ENCODE results near the gene SERTAD3. TPM values are rescaled to one million over a fixed set of nuclear protein-coding genes. Genes with fewer than 3 reads are reported as not detected.
A peak's percentile ranks its signal among the peaks of the same experiment; 100 is the strongest.

SERTAD3 gene
- total and polyA plus RNA-seq, 2 of the 8 experiments (the other 6 are each of a cell fraction or from before 2014, with no cell fraction given) = 15.1 to 32.1 TPM

- Histone ChIP-seq H4K8ac (ENCODE audit: extremely low read depth, insufficient read depth, low read length) (no peak overlapping the region; the same call in 1 of the 2 replicates), H3K4me1 (replicated peaks in 1 of 4; ENCODE audit: control insufficient read depth in 3 of 4, insufficient read depth in 4 of 4, low read length in 3 of 4) (peaks cover 4 to 7% (median 5%) of the 10 kb centered on the region in 4 experiments; a peak in 5 of 7 replicates), H2AFZ (ENCODE audit: low read length) (no peak overlapping the region; the same call in 1 of the 2 replicates), H3K23ac (ENCODE audit: insufficient read length) (no peak overlapping the region), H3K36me3 (ENCODE audit: control insufficient read depth in 2 of 4, insufficient read depth in 4 of 4, low read length in 3 of 4) (peaks cover 0 to 2% (median 0%) of the 10 kb centered on the region in 4 experiments; a peak in 2 of 8 replicates), H3K4me2 (ENCODE audit: insufficient read depth in 1 of 2, low read depth in 2 of 2, low read length in 2 of 2) (peak overlapping the region; percentile 54 to 74), H4K5ac (ENCODE audit: insufficient read length, low read depth, low read length) (peak overlapping the region; percentile 44), H2AK5ac (ENCODE audit: low read depth, low read length) (no peak overlapping the region), H2BK20ac (ENCODE audit: low read length) (no peak overlapping the region), H3K27me3 (replicated peaks in 1 of 4; ENCODE audit: control insufficient read depth in 3 of 4, extremely low read depth in 1 of 4, insufficient read depth in 3 of 4, low read length in 3 of 4) (no peaks in the 10 kb centered on the region; a peak in 1 of 7 replicates), H4K20me1 (replicated peaks in 1 of 2; ENCODE audit: control insufficient read depth in 1 of 2, insufficient read depth in 2 of 2, low read length in 2 of 2) (no peaks in the 10 kb centered on the region), H2BK120ac (replicated peaks; ENCODE audit: low read depth, low read length) (no peak overlapping the region), H3K9me3 (ENCODE audit: insufficient read depth in 2 of 2, low read depth in 1 of 2, low read length in 1 of 2) (no peaks in the 10 kb centered on the region), H2BK12ac (ENCODE audit: low read depth, low read length) (peak overlapping the region; percentile 44; the same call in 1 of the 2 replicates), H3K9ac (replicated peaks in 1 of 4; ENCODE audit: extremely low read depth in 1 of 4, low read depth in 3 of 4, low read length in 3 of 4) (peak overlapping the region in 2 of 4 experiments; percentile 48 to 49; a peak in 5 of 7 replicates), H3K4ac (replicated peaks; ENCODE audit: insufficient read length, low read depth, low read length) (no peak overlapping the region), H3K79me1 (ENCODE audit: low read depth, low read length) (no peaks in the 10 kb centered on the region; the same call in 1 of the 2 replicates), H3K27ac (ENCODE audit: low read depth, low read length) (peak overlapping the region; percentile 51; the same call in 1 of the 2 replicates), H2BK15ac (ENCODE audit: low read length) (no peak overlapping the region), H3K79me2 (ENCODE audit: control insufficient read depth in 1 of 2, insufficient read depth in 2 of 2, low read length in 2 of 2) (no peaks in the 10 kb centered on the region), H3K56ac (replicated peaks; ENCODE audit: insufficient read length, low read depth, low read length) (peak overlapping the region; percentile 72), H3K14ac (ENCODE audit: insufficient read length) (no peak overlapping the region), H2BK5ac (ENCODE audit: low read depth, low read length) (peak overlapping the region; percentile 56; the same call in 1 of the 2 replicates), H4K91ac (replicated peaks; ENCODE audit: insufficient read length, low read length) (peak overlapping the region; percentile 63), H3K23me2 (ENCODE audit: low read depth, low read length) (peaks cover 10% of the 10 kb centered on the region), H3K4me3 (ENCODE audit: extremely low read depth in 1 of 4, insufficient read depth in 2 of 4, low read depth in 3 of 4, low read length in 4 of 4) (peak overlapping the region; percentile 47 to 70 (median 57)), H3K18ac (ENCODE audit: extremely low read depth, low read length) (peak overlapping the region; percentile 93)
- ChIA-PET CTCF (ENCODE audit: partially characterized antibody) (interaction anchor here (0.6 to 4.4 kb wide), 35 partner anchors 8 to 281 kb away, joined by 3 to 41 read pairs (median 4); partner anchors contain the start of genes BLVRB, HIPK4, PRX and SERTAD3), POLR2A (ENCODE audit: partially characterized antibody) (interaction anchor here (0.5 to 3.3 kb wide), 19 partner anchors 9 to 149 kb away, joined by 3 to 18 read pairs (median 4); partner anchors contain the start of genes BLVRB and SERTAD3)
- DNase-seq (ENCODE audit: low read depth in 1 of 2, low spot score in 2 of 2) (peak in 1 of 2 experiments; percentile 96), FAIRE-seq (no peak)
- WGBS, 2 experiments (ENCODE audit: extremely low coverage in 1 of 2, insufficient coverage in 1 of 2, insufficient read length in 1 of 2, insufficient replicate concordance in 2 of 2, low coverage in 1 of 2, low lambda C conversion rate in 2 of 2, missing lambda C conversion rate in 1 of 2) = 6% methylated on average over 44 of the region's 56 CpGs; no CpG with 5 or more reads in 1 of the 2 experiments
- TF ChIP-seq CTBP2 (IDR thresholded peaks at IDR 0.05; ENCODE audit: borderline replicate concordance, insufficient read depth, insufficient read length, low read length) (no peak), ATF2 (IDR thresholded peaks at IDR 0.05; ENCODE audit: low read length) (no peak), POLR2AphosphoS5 (IDR thresholded peaks at IDR 0.05; ENCODE audit: low read depth, low read length) (peak; percentile 60), CTCF (IDR thresholded peaks at IDR 0.05; ENCODE audit: control extremely low read depth in 1 of 3, insufficient read depth in 1 of 3, low read depth in 1 of 3, low read length in 3 of 3) (peak; percentile 87 to 93 (median 90)), SIRT6 (IDR thresholded peaks at IDR 0.05; ENCODE audit: low read length) (no peak)
These were observed 23.1 kb downstream of the SERTAD3 start for GRCh38 chr19:40420766-40421765.
